AG09319 (cell line): ENCODE measurements around the gene KLHL1.

Source experiments
- DNase-seq: peaks from one replicate; pipeline ENCODE4 v3.0.0-alpha.2; 2010; ENCODE audit warnings: low read depth; ENCODE audit errors: extremely low read depth
- TF ChIP-seq, protein P1 (sequence below): IDR thresholded peaks from 2 replicates; pipeline ENCODE4 v1.5.1; 2011; ENCODE audit warnings: low read depth, mild to moderate bottlenecking, inconsistent platforms, low read length, moderate library complexity

KLHL1 gene

DNA sequence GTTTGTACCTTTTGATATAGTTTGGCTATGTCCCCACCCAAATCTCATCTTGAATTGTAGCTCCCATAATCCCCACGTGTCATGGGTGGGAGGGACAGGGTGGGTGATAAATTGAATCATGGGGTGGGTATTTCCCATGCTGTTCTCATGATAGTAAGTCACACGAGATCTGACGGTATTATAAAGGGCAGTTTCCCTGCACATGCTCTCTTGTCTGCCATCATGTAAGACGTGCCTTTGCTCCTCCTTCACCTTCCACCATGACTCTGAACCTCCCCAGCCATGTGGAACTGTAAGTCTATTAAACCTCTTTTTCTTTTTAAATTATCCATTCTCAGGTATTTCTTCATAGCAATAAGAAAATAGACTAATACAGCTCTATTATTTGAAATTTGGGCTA lies 331.3 kb downstream of the KLHL1 start:
- TF ChIP-seq, protein P1, sequence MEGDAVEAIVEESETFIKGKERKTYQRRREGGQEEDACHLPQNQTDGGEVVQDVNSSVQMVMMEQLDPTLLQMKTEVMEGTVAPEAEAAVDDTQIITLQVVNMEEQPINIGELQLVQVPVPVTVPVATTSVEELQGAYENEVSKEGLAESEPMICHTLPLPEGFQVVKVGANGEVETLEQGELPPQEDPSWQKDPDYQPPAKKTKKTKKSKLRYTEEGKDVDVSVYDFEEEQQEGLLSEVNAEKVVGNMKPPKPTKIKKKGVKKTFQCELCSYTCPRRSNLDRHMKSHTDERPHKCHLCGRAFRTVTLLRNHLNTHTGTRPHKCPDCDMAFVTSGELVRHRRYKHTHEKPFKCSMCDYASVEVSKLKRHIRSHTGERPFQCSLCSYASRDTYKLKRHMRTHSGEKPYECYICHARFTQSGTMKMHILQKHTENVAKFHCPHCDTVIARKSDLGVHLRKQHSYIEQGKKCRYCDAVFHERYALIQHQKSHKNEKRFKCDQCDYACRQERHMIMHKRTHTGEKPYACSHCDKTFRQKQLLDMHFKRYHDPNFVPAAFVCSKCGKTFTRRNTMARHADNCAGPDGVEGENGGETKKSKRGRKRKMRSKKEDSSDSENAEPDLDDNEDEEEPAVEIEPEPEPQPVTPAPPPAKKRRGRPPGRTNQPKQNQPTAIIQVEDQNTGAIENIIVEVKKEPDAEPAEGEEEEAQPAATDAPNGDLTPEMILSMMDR = no peak
- no peak for DNase-seq

DNA sequence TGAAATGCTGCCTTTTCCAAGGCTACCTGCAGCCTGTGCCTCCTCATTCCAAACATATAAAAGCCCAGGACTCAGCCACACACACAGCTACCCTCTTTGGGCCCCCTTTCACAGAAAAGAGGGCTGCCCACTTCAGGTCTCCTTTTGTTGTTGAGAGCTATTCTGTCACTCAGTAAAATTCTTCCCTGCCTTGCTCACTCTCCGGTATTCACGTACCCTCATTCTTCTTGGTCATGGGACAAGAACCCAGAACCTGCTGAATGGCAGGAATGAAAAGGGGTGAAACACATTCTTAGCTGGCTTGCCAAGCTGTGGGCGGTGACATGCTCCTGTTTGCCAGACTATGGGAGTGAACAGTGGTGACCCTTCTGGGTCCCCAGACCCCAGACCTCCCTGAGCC lies 338.6 kb downstream of the KLHL1 start:
- TF ChIP-seq, protein P1 = no peak
- no peak for DNase-seq

GRCh38 chr13:69761581-69761980 lies 346.7 kb downstream of the KLHL1 start:
- DNase-seq = no peak
- TF ChIP-seq, protein P1 = no peak

GRCh38 chr13:69755101-69755500 lies 353.2 kb downstream of the KLHL1 start:
- DNase-seq = no peak
- TF ChIP-seq, protein P1 = no peak

GRCh38 chr13:69751259-69751658 lies 357.0 kb downstream of the KLHL1 start:
- DNase-seq = no peak
- TF ChIP-seq, protein P1 = no peak

DNA sequence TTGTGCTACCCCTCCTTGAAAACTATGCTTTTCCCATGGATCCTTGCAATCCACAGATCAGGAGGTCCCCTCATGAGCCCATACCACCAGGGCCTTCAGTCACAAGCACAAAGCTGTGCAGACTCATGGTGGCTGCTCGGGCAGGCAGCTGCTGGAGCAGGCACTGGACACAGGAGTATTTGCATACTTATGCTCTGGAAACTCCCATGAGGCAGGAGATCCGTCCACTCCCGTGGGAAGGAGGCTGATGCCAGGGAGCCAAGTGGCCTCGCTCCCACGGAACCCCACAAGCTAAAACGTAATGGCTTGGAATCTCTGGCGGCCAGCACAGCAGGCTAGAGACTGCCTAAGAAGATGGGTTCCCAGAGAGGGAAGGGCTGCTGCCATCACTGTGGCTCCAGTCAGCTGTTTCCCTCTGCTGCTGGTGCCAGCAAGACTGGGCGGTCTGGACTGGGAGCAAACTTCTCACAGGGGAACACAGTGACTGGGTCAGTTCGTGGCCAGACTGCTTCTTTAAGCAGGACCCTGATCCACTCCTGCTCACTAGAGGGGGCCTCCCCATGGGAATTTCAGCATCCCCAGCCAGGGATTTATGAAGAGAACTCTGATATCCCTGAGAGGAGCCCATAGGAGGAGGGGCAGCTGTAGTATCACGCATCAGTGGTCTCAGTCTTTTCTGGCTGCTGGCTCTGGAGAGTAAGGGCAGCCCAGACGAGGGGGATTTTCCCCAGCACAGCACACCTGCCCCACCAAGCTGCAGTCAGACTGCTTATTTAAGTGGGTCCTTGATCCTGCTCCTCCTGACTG lies 370.9 kb downstream of the KLHL1 start:
- TF ChIP-seq, protein P1 = no peak
- DNase-seq = no peak

GRCh38 chr13:69721631-69722030 lies 386.6 kb downstream of the KLHL1 start:
- DNase-seq = no peak
- TF ChIP-seq, protein P1 = no peak
